ENCODE measurements around the gene DHX35.

Gene DHX35

GRCh38 chr20:38985603-38986170, 23.5 kb downstream of the DHX35 start:
- no peaks in the 10 kb centered on the region for H3K9me3 ChIP-seq (ENCODE audit: insufficient read depth, low read length, severe bottlenecking)
- H3K4me3 ChIP-seq (ENCODE audit: low read depth in 1 of 2, low read length in 2 of 2): no peak overlapping the region
- no peaks in the 10 kb centered on the region for H3K4me1 ChIP-seq (ENCODE audit: insufficient read depth, low read length)
- no peak overlapping the region for H3K9ac ChIP-seq (ENCODE audit: low read depth, low read length)
- ATAC-seq (ENCODE audit: insufficient read depth, low read depth) (no peak), DNase-seq (no peak)
- H3K36me3 ChIP-seq (ENCODE audit: insufficient read depth, low read length): peaks cover 60% of the 10 kb centered on the region
- no peak overlapping the region for H3K4me2 ChIP-seq (ENCODE audit: insufficient read depth, low read length)
- H3K79me2 ChIP-seq (ENCODE audit: insufficient read depth, low read length): peaks cover 19% of the 10 kb centered on the region
- peaks cover 4% of the 10 kb centered on the region; the same call in 1 of the 2 replicates for H4K20me1 ChIP-seq (ENCODE audit: insufficient read depth, low read length)
- H3K27me3 ChIP-seq (ENCODE audit: insufficient read depth, low read length, poor library complexity): no peaks in the 10 kb centered on the region
- TF ChIP-seq CTCF (IDR thresholded peaks at IDR 0.05; ENCODE audit: borderline replicate concordance, extremely low read depth, low read length, poor library complexity, severe bottlenecking) (no peak), EZH2 (IDR thresholded peaks at IDR 0.05; ENCODE audit: borderline replicate concordance, low read depth, low read length, severe bottlenecking) (no peak)
- no peak overlapping the region for H3K27ac ChIP-seq (ENCODE audit: low read length)
- no peak overlapping the region for H2AFZ ChIP-seq (ENCODE audit: low read depth, low read length)

GRCh38 chr20:38986663-38987062, 24.5 kb downstream of the DHX35 start:
- Histone ChIP-seq H3K9me3 (ENCODE audit: insufficient read depth, low read length, severe bottlenecking) (no peaks in the 10 kb centered on the region), H3K4me1 (ENCODE audit: insufficient read depth, low read length) (no peaks in the 10 kb centered on the region), H3K4me2 (ENCODE audit: insufficient read depth, low read length) (no peak overlapping the region), H4K20me1 (ENCODE audit: insufficient read depth, low read length) (peaks cover 4% of the 10 kb centered on the region; the same call in 1 of the 2 replicates), H3K36me3 (ENCODE audit: insufficient read depth, low read length) (peaks cover 66% of the 10 kb centered on the region), H3K27ac (ENCODE audit: low read length) (no peak overlapping the region), H3K79me2 (ENCODE audit: insufficient read depth, low read length) (peaks cover 10% of the 10 kb centered on the region), H2AFZ (ENCODE audit: low read depth, low read length) (no peak overlapping the region), H3K4me3 (ENCODE audit: low read depth in 1 of 2, low read length in 2 of 2) (no peak overlapping the region), H3K27me3 (ENCODE audit: insufficient read depth, low read length, poor library complexity) (no peaks in the 10 kb centered on the region), H3K9ac (ENCODE audit: low read depth, low read length) (no peak overlapping the region)
- TF ChIP-seq EZH2 (IDR thresholded peaks at IDR 0.05; ENCODE audit: borderline replicate concordance, low read depth, low read length, severe bottlenecking): no peak
- TF ChIP-seq CTCF (IDR thresholded peaks at IDR 0.05; ENCODE audit: borderline replicate concordance, extremely low read depth, low read length, poor library complexity, severe bottlenecking): no peak
- ATAC-seq (ENCODE audit: insufficient read depth, low read depth) (no peak), DNase-seq (no peak)

GRCh38 chr20:38987777-38988176, 25.6 kb downstream of the DHX35 start:
- H3K79me2 ChIP-seq (ENCODE audit: insufficient read depth, low read length): peaks cover 3% of the 10 kb centered on the region
- TF ChIP-seq CTCF (IDR thresholded peaks at IDR 0.05; ENCODE audit: borderline replicate concordance, extremely low read depth, low read length, poor library complexity, severe bottlenecking): no peak
- no peak for TF ChIP-seq EZH2 (IDR thresholded peaks at IDR 0.05; ENCODE audit: borderline replicate concordance, low read depth, low read length, severe bottlenecking)
- H3K27me3 ChIP-seq (ENCODE audit: insufficient read depth, low read length, poor library complexity): no peaks in the 10 kb centered on the region
- no peaks in the 10 kb centered on the region for H3K9me3 ChIP-seq (ENCODE audit: insufficient read depth, low read length, severe bottlenecking)
- H3K9ac ChIP-seq (ENCODE audit: low read depth, low read length): no peak overlapping the region
- peaks cover 69% of the 10 kb centered on the region for H3K36me3 ChIP-seq (ENCODE audit: insufficient read depth, low read length)
- ATAC-seq (ENCODE audit: insufficient read depth, low read depth): no peak
- H4K20me1 ChIP-seq (ENCODE audit: insufficient read depth, low read length): peaks cover 4% of the 10 kb centered on the region; the same call in 1 of the 2 replicates
- H3K4me1 ChIP-seq (ENCODE audit: insufficient read depth, low read length): no peaks in the 10 kb centered on the region
- DNase-seq: no peak
- H2AFZ ChIP-seq (ENCODE audit: low read depth, low read length): no peak overlapping the region
- no peak overlapping the region for H3K4me2 ChIP-seq (ENCODE audit: insufficient read depth, low read length)
- no peak overlapping the region for H3K4me3 ChIP-seq (ENCODE audit: low read depth in 1 of 2, low read length in 2 of 2)
- no peak overlapping the region for H3K27ac ChIP-seq (ENCODE audit: low read length)

Measured in DND-41 (cell line).